Eye (tissue), 1 donor: Measurements from ENCODE around the gene PLEKHG4B.
"Not testable (repeated sequence)": the region's sequence is repeated elsewhere in the genome, so short reads cannot be mapped to it uniquely, and the experiment has no call there.

Experiments
- DNase-seq: peaks from one replicate; pipeline ENCODE4 v3.0.0-alpha.2; 2015

PLEKHG4B gene

GRCh38 chr5:159448-160172 is 67.6 kb downstream of the PLEKHG4B start:
- no peak for DNase-seq

- no peak for DNase-seq
These were observed 68.2 kb downstream of the PLEKHG4B start for GRCh38 chr5:160173-160510.

GRCh38 chr5:160921-161802 is 69.2 kb downstream of the PLEKHG4B start:
- DNase-seq: no peak

- DNase-seq: no peak
These were observed 69.8 kb downstream of the PLEKHG4B start for GRCh38 chr5:161803-162110.

- no peak for DNase-seq
These were observed 70.2 kb downstream of the PLEKHG4B start for GRCh38 chr5:162190-162564.

GRCh38 chr5:162565-163337 is 70.8 kb downstream of the PLEKHG4B start:
- DNase-seq: no peak

GRCh38 chr5:163338-163620 is 71.3 kb downstream of the PLEKHG4B start:
- DNase-seq: no peak

GRCh38 chr5:163841-164240 is 71.9 kb downstream of the PLEKHG4B start:
- no peak for DNase-seq

GRCh38 chr5:164244-164643 is 72.3 kb downstream of the PLEKHG4B start:
- no peak for DNase-seq

- DNase-seq: not testable (repeated sequence)
These were observed 72.8 kb downstream of the PLEKHG4B start for GRCh38 chr5:164783-165182.

- no peak for DNase-seq
These were observed 74.7 kb downstream of the PLEKHG4B start for GRCh38 chr5:166441-167372.

- no peak for DNase-seq
These were observed 75.5 kb downstream of the PLEKHG4B start for GRCh38 chr5:167511-167910.

GRCh38 chr5:167982-168660 is 76.2 kb downstream of the PLEKHG4B start:
- DNase-seq: no peak

- DNase-seq: no peak
These were observed 77.2 kb downstream of the PLEKHG4B start for GRCh38 chr5:169071-169727.

- no peak for DNase-seq
These were observed 77.7 kb downstream of the PLEKHG4B start for GRCh38 chr5:169728-170094.

- DNase-seq: no peak
These were observed 79.2 kb downstream of the PLEKHG4B start for GRCh38 chr5:170971-171800.

GRCh38 chr5:171801-172331 is 79.9 kb downstream of the PLEKHG4B start:
- no peak for DNase-seq

- DNase-seq: no peak
These were observed 80.5 kb downstream of the PLEKHG4B start for GRCh38 chr5:172421-172820.

- no peak for DNase-seq
These were observed 80.9 kb downstream of the PLEKHG4B start for GRCh38 chr5:172841-173251.
